GM19239 (cell line): ENCODE measurements around the gene KRTAP10-5.
"Not testable (repeated sequence)": the region's sequence is repeated elsewhere in the genome, so short reads cannot be mapped to it uniquely, and the experiment has no call there.

Experiments
- DNase-seq: peaks from one replicate; pipeline ENCODE4 v3.0.0; 2011; ENCODE audit warnings: low spot score; ENCODE audit not compliant: insufficient read length
- FAIRE-seq: peaks from 2 replicates; lab custom pipeline; 2011; peaks lifted over from hg19 to GRCh38; lab: Jason Lieb, UNC

KRTAP10-5 gene

GRCh38 chr21:44592446-44593311 lies 12.3 kb upstream of the KRTAP10-5 start, which contains the start of gene KRTAP10-6:
TSS of gene KRTAP10-6 (minus strand) at chr21:44592505. CDS start at chr21:44592484, 21 bp downstream.
- DNase-seq (no peak), FAIRE-seq (no peak)

- DNase-seq, FAIRE-seq: not testable (repeated sequence)
Observed at GRCh38 chr21:44591801-44592130, 11.4 kb upstream of the KRTAP10-5 start.

GRCh38 chr21:44590897-44591800 lies 10.7 kb upstream of the KRTAP10-5 start:
- not testable (repeated sequence) for FAIRE-seq, DNase-seq

- FAIRE-seq, result no peak
- DNase-seq, result no peak
Observed at GRCh38 chr21:44590311-44590721, 9.9 kb upstream of the KRTAP10-5 start.

- DNase-seq, result no peak
- FAIRE-seq, result no peak
Observed at GRCh38 chr21:44589586-44590305, 9.3 kb upstream of the KRTAP10-5 start.

GRCh38 chr21:44589094-44589493 lies 8.7 kb upstream of the KRTAP10-5 start:
- no peak for DNase-seq
- FAIRE-seq, result no peak

GRCh38 chr21:44585892-44586291 lies 5.5 kb upstream of the KRTAP10-5 start:
- FAIRE-seq, result no peak

GRCh38 chr21:44583800-44584147 lies 3.4 kb upstream of the KRTAP10-5 start:
- DNase-seq (no peak), FAIRE-seq (no peak)

More at GRCh38 chr21:44585892-44586291, 5.5 kb upstream of the KRTAP10-5 start:
- DNase-seq, result no peak

GRCh38 chr21:44583089-44583799 lies 2.8 kb upstream of the KRTAP10-5 start:
- no peak for DNase-seq
- FAIRE-seq, result no peak

- FAIRE-seq (no peak), DNase-seq (no peak)
Observed at GRCh38 chr21:44582055-44582454, 1.7 kb upstream of the KRTAP10-5 start.

GRCh38 chr21:44581158-44581557 lies 754 bp upstream of the KRTAP10-5 start:
- DNase-seq, result no peak

GRCh38 chr21:44579833-44580144 lies 615 bp downstream of the KRTAP10-5 start:
- DNase-seq (no peak), FAIRE-seq (no peak)

More at GRCh38 chr21:44581158-44581557, 754 bp upstream of the KRTAP10-5 start:
- FAIRE-seq, result no peak

GRCh38 chr21:44579056-44579832 lies 1.2 kb downstream of the KRTAP10-5 start:
- DNase-seq (no peak), FAIRE-seq (no peak)

- FAIRE-seq, result no peak
- DNase-seq, result no peak
Observed at GRCh38 chr21:44578371-44579055, 1.9 kb downstream of the KRTAP10-5 start.

GRCh38 chr21:44576025-44576420 lies 4.4 kb downstream of the KRTAP10-5 start:
- FAIRE-seq, result no peak
- no peak for DNase-seq

GRCh38 chr21:44575307-44576024 lies 4.9 kb downstream of the KRTAP10-5 start:
- DNase-seq (no peak), FAIRE-seq (no peak)

- DNase-seq (no peak), FAIRE-seq (no peak)
Observed at GRCh38 chr21:44574457-44575306, 5.7 kb downstream of the KRTAP10-5 start.
